ENCODE measurements around the gene VAV2.

The VAV2 gene, protein sequence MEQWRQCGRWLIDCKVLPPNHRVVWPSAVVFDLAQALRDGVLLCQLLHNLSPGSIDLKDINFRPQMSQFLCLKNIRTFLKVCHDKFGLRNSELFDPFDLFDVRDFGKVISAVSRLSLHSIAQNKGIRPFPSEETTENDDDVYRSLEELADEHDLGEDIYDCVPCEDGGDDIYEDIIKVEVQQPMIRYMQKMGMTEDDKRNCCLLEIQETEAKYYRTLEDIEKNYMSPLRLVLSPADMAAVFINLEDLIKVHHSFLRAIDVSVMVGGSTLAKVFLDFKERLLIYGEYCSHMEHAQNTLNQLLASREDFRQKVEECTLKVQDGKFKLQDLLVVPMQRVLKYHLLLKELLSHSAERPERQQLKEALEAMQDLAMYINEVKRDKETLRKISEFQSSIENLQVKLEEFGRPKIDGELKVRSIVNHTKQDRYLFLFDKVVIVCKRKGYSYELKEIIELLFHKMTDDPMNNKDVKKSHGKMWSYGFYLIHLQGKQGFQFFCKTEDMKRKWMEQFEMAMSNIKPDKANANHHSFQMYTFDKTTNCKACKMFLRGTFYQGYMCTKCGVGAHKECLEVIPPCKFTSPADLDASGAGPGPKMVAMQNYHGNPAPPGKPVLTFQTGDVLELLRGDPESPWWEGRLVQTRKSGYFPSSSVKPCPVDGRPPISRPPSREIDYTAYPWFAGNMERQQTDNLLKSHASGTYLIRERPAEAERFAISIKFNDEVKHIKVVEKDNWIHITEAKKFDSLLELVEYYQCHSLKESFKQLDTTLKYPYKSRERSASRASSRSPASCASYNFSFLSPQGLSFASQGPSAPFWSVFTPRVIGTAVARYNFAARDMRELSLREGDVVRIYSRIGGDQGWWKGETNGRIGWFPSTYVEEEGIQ

DNA sequence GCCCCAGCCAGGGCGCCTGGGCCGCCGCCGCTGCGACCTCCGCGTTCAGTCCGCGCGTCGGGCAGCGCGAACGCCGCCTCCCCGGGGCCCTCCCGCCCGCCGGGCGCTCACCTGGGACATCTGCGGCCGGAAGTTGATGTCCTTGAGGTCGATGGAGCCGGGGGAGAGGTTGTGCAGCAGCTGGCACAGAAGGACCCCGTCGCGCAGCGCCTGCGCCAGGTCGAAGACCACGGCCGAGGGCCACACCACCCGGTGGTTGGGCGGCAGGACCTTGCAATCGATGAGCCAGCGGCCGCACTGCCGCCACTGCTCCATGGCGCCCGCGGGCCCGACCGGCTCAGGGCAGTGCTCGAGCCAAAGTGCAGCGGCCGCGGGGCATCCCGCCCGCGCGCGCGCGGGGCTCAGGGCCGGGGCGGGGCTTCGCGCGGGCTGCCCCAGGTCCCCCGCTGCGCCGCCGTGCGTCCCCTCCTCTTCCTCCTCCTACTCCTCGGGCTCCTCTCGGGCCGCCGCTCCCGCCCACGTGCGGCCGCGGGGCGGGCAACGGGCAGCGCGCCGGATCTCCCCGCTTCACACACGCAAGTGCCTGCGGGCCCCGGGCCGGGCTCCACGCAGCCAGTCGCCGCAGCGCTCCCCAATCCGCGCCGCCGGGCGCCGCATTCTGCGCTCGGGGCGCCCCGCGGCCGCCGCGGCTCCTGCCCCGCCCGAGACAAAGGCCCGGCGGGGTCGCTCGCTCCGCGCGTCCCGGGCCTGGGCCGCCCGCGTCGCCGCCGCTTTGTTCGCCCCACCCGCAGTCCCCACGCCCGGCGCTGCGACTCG lies at the start of gene VAV2:
TSS of gene VAV2 (minus strand) at position 361 of the 816 bp plus-strand sequence. CDS start at position 315, 46 bp downstream.
- DNase-seq = peak; percentile 24

DNA sequence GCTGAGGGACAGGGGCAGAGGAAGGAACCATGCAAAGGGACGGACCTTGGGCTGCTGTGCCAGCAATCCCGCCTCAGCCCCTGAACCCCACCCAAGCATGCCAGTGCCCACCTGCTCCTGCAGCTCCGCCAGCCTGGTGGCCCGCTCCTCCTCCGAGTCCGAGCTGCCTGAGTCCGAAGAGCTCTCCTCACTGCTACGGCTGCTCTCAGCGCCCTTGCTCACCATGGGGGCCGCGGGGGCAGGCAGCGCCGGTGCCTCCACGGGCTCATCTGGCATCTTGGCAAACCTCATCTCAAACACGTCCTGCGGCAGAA lies 49.5 kb upstream of the VAV2 start:
- DNase-seq = no peak

- DNase-seq = no peak
These were observed 48.9 kb upstream of the VAV2 start for GRCh38 chr9:134040781-134041648.

DNA sequence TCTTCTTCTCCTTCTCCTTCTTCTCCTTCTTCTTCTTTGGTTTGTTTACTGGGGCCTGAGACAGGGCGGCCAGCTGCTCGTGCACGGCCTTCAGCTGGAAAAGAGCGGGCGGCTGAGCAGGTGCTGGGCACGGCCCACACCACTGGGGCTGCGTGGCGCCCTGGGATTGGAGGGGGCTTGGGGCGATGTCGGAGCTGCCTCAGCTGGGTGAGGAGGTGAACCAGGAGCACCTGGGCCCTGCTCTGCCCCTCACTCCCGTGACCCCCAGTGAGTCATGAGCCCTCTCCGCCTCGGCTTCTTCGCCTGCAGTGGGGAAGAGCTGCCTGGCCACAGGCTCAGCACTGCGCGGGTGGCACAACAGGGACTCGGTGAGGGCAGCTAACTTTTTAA lies 48.0 kb upstream of the VAV2 start:
- DNase-seq = no peak

GRCh38 chr9:134039386-134040175 lies 47.5 kb upstream of the VAV2 start:
- no peak for DNase-seq

DNA sequence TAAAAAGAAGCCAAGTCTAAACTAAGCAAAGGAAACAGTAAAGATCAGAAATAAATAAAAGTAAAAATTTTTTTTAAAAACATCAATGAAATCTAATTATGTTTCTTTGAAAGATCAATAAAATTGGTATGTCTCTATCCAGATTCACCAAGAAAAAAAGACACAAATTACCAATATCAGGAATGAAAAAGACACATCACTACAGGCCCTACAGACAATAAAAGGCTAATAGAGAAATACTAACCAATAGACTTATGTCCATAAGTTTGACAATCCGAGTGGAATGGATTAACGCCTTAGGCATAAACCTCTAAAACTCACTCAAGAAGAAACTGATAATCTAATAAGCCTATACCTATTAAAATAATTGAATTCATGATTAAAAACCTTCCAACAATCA lies 45.5 kb upstream of the VAV2 start:
- no peak for DNase-seq

DNA sequence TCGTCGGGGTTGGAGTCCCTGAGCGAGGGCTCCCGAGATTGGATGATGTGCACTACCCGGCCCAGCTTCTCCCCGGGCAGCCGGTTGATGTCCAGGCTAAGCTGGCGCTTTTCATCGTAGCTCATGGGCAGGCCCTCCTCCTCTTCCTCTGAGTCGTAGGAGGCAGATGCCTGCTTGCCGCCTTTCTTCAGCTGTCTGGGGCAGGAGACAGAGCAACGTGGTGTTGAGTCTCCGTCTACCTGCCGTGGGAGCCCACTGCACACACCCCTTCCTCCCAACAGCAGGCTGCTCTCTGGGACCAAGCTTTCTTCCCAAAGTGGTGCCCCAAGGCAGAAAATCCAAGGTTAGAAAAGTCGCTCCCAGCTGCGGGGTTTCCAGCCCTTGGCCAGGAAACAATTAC lies 44.0 kb upstream of the VAV2 start:
- DNase-seq = no peak

- no peak for DNase-seq
These were observed 43.2 kb upstream of the VAV2 start for GRCh38 chr9:134035041-134036039.

GRCh38 chr9:134034215-134035040 lies 42.3 kb upstream of the VAV2 start:
- DNase-seq = no peak

DNA sequence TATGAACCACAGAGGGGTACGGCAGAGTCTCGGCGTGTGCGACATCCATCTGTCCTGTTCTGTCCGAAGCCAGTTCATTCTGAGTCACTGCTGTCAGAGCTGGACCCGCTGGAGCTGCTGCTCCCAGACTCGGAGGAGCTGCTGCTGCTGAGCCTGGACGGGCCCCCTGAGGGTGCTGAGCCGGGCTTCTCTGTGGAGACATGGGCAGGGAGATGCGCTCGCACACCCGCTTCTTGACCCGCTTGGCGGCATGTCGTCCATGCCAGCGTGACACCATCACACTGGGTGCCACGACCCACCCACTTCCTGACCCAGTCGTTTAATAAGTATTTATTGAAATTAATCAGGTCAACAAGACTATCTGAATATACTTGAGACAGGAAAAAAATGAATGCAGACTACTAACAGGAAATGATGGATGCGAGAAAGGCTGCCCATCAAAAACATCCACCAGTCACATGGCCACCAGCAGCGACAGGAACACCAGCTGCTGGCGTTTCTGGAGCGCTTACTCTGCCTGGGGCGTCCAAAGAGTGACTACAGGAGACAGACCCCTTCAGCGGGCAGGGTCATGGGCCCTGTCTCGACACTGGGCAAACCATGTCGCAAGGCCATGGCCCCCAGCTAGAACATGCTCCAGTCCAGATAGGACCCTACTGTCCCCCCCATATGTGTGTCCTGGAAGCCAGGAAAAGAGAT lies 41.5 kb upstream of the VAV2 start:
- no peak for DNase-seq

GRCh38 chr9:134032456-134033222 lies 40.5 kb upstream of the VAV2 start:
- no peak for DNase-seq

- DNase-seq = no peak
These were observed 39.7 kb upstream of the VAV2 start for GRCh38 chr9:134031783-134032182.

DNA sequence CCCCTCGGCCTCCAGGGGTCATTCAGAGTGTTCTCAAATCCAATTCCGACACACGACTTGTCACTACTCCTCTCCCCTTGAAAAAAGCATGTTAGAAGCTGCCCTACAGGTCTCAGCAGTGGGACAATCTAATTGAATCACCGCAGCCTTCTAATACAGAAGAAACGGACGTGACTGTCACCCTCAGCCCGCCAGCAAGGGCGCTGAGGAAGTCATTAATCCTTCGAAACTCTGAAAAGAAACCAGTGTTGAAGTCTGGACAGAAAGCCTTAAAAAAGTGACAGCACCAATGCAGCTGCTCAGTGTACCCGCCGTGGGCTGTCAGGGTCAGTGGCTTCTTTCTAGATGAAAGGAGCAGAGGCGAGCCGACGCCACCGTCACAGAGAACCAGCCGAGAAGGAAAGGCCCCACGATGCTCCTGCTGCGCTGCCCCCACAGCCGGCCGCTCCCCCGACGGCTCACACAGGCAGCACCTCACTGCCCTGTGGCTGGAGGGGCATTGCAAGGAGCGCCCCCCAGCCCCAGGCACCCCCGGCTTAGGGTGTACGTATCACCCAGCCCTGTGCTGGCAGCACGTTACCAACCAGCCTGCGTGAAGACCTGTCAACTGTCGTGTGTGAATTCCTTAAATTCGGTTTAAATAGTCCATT lies 38.8 kb upstream of the VAV2 start:
- DNase-seq = no peak

GRCh38 chr9:134029248-134030226 lies 37.4 kb upstream of the VAV2 start:
- no peak for DNase-seq

DNA sequence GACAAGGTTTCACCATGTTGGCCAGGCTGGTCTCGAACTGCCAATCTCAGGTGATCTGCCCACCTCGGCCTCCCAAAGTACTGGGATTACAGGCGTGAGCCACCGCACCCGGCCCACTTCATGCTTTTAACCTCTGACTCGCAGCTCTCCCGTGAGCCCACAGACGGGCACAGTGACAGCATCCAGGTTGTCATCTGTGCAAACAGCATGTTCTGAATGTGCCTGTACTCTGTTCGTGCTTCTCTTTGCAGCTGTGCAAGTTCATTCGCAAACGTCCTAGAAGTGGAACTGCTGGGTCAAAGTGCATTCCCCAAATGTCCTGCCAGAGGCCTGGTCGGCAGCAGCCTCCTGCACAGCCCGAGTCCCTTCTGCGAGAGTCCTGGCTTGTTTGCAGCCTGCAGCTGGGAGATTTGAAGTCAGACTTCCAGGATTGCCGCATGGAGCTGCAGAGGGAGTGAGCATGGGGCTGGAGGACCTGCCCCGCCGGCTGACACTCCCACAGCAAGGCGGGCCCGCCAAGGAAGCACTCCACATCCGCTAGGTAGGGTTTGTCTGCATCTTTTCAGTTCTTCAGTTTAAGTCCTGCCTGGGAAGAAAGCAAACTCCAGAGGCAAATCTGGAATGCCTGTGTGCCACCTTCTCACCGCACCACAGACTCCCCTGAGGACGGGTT lies 36.6 kb upstream of the VAV2 start:
- DNase-seq = no peak

All from GF-D8 (cell line).